Common myeloid progenitor, CD34-positive (primary cell): Measurements from ENCODE around the gene VPS8.
A peak's percentile ranks its signal among the peaks of the same experiment; 100 is the strongest.

Experiments
- CTCF ChIA-PET: fragments of 350-600 bp; sonication (Branson Sonifier 250); formaldehyde crosslinking; loops from one replicate; lab custom pipeline; 2021; ENCODE audit warnings: antibody characterized with exemption; lab: Charles Lee
- POLR2A ChIA-PET: fragments of 350-600 bp; sonication (Branson Sonifier 250); formaldehyde crosslinking; loops from one replicate; lab custom pipeline; 2021; ENCODE audit warnings: antibody characterized with exemption; lab: Charles Lee
- DNase-seq, 3 donors: peaks; one replicate each; pipeline versions ENCODE4 v3.0.0 to v3.0.0-alpha.2; 2013
- H3K27ac ChIP-seq, 2 experiments: 1 replicate in 1 of 2; 2 replicates in 1 of 2; pipeline ENCODE4 v1.7.0; 2013; ENCODE audit warnings: inconsistent platforms in 2 of 2, low read length in 2 of 2, mild to moderate bottlenecking in 2 of 2, low read depth in 1 of 2, moderate library complexity in 1 of 2; ENCODE audit not compliant: severe bottlenecking in 2 of 2, insufficient read depth in 1 of 2, poor library complexity in 1 of 2
- H3K27me3 ChIP-seq, 5 experiments: replicated peaks in 2 of 5; 1 replicate in 3 of 5; 2 replicates in 2 of 5; pipeline versions ENCODE4 v1.6.1 to v1.7.0; 2013; ENCODE audit warnings: low read length in 4 of 5, mild to moderate bottlenecking in 2 of 5, moderate library complexity in 2 of 5, inconsistent platforms in 1 of 5; ENCODE audit not compliant: insufficient read depth in 5 of 5, control insufficient read depth in 4 of 5
- H3K36me3 ChIP-seq, 4 experiments: 1 replicate in 2 of 4; 2 replicates in 2 of 4; pipeline versions ENCODE4 v1.6.1 to v1.7.0; 2013; ENCODE audit warnings: low read length in 3 of 4, control low read depth in 1 of 4, mild to moderate bottlenecking in 1 of 4; ENCODE audit not compliant: control insufficient read depth in 4 of 4, insufficient read depth in 4 of 4
- H3K4me1 ChIP-seq, 4 experiments: 1 replicate in 3 of 4; 2 replicates in 1 of 4; pipeline versions ENCODE4 v1.6.1 to v1.7.1; 2013; ENCODE audit warnings: low read length in 3 of 4, mild to moderate bottlenecking in 3 of 4, control low read depth in 1 of 4, inconsistent platforms in 1 of 4, moderate library complexity in 1 of 4; ENCODE audit not compliant: control insufficient read depth in 4 of 4, insufficient read depth in 4 of 4; ENCODE audit errors: control extremely low read depth in 1 of 4
- H3K4me3 ChIP-seq, 7 experiments: 1 replicate in 4 of 7; 2 replicates in 3 of 7; pipeline versions ENCODE4 v1.5.1 to v1.7.0; 2013; ENCODE audit warnings: mild to moderate bottlenecking in 7 of 7, low read length in 6 of 7, moderate library complexity in 6 of 7, inconsistent platforms in 2 of 7, low read depth in 2 of 7, control low read depth in 1 of 7; ENCODE audit not compliant: insufficient read depth in 4 of 7, control insufficient read depth in 1 of 7; ENCODE audit errors: extremely low read depth in 1 of 7
- H3K9me3 ChIP-seq, 5 experiments: 1 replicate in 4 of 5; 2 replicates in 1 of 5; pipeline versions ENCODE4 v1.6.1 to v1.7.1; 2013; ENCODE audit warnings: low read length in 4 of 5, mild to moderate bottlenecking in 2 of 5, inconsistent platforms in 1 of 5, low read depth in 1 of 5, moderate library complexity in 1 of 5; ENCODE audit not compliant: control insufficient read depth in 4 of 5, insufficient read depth in 2 of 5; ENCODE audit errors: control extremely low read depth in 1 of 5
- WGBS: methylation state at CpG from one replicate; pipeline ENCODE4 v1.1.5; 2013; ENCODE audit not compliant: insufficient coverage; 5-methylcytosine and 5-hydroxymethylcytosine counted together

The VPS8 gene

DNA sequence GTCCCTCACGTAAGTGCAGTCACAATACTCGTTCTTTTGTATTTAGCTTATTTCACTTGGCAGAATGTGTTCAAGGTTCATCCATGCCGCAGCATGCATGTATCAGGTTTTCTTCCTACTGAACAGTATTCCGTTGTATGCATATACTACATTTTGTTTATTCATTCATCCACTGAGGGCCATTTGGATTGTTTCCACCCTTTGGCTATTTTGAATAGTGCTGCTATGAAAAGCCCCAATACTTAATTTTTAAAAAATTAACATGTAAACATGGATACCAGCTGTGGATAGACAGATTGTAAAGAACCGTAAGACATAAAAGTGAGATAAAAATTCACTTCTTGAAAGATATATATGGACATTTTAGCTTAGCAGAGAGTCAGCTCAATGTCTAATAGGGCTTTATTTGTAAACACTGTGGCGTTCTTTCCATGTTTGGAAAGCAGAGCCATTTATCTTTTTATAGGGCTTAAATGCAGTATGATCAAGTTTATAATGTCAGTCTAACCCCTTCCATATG, 115.9 kb downstream of the VPS8 start:
- no peaks in the 10 kb centered on the region for H3K27me3 ChIP-seq
- 100% methylated on average over 3 of the region's 6 CpGs for WGBS
- H3K27ac ChIP-seq: no peak overlapping the region
- ChIA-PET POLR2A (interaction anchor here (0.6 kb wide), 1 partner anchor 68 kb away, joined by 3 read pairs; no protein-coding TSS in a partner anchor), CTCF (interaction anchor here (1.5 to 2.2 kb wide), 2 partner anchors 16 to 26 kb away, joined by 3 to 6 read pairs; no protein-coding TSS in a partner anchor)
- H3K4me3 ChIP-seq: no peak overlapping the region
- no peaks in the 10 kb centered on the region for H3K4me1 ChIP-seq
- H3K36me3 ChIP-seq: peaks cover 22 to 62% (median 39%) of the 10 kb centered on the region in 4 experiments
- no peaks in the 10 kb centered on the region for H3K9me3 ChIP-seq
- no peak for DNase-seq

DNA sequence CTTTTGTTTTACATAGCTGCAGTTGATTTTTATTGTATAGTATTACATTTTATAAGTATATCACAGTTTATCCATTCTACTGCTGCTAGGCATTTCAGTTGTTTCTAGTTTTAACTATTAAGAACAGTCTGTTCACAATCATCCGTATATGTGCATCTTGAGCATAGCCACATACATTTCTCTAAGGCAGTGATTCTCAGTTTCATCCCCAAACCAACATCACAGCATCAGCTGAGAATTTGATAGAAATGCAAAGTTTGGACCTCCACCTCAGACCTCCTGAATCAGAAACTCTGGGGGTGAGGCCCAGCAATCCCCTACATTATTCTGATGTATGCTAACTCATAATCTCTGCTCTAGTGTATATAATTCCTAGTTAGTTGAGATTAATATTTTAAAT, 120.8 kb downstream of the VPS8 start:
- DNase-seq: no peak
- CTCF ChIA-PET: interaction anchor here (1.0 kb wide), 1 partner anchor 9 kb away, joined by 3 read pairs; no protein-coding TSS in a partner anchor

DNA sequence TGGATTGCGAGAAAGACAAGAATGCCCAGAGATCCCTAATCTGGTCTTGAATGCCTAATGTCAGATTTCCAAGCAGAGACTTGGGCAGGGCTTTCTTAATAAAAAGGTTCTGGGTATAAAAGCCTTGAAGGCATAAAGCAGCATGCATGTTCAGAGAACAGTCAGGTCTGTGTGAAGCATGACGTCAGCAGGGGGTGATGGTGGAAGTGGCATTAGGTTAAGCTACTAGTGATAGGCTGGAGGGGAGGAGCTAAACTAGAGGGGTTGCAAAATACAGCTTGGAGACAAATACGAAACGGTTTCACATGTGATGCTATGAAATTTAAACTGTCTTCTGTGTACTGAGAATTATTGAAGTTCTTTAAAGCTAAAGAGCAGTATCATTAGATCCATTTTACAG, 125.6 kb downstream of the VPS8 start:
- Histone ChIP-seq H3K9me3 (no peaks in the 10 kb centered on the region), H3K4me3 (no peak overlapping the region), H3K36me3 (peaks cover 6 to 51% (median 27%) of the 10 kb centered on the region in 4 experiments), H3K27ac (no peak overlapping the region), H3K4me1 (no peaks in the 10 kb centered on the region), H3K27me3 (no peaks in the 10 kb centered on the region)
- no peak for DNase-seq
- WGBS: 100% methylated on average over 4 of the region's 4 CpGs
- CTCF ChIA-PET: interaction anchor here (1.2 to 2.0 kb wide), 3 partner anchors 9 to 239 kb away, joined by 3 to 4 read pairs (median 3); no protein-coding TSS in a partner anchor
- POLR2A ChIA-PET: no interaction called here

More for the DNA sequence above, 120.8 kb downstream of the VPS8 start:
- POLR2A ChIA-PET: no interaction called here
- no peaks in the 10 kb centered on the region for H3K4me1 ChIP-seq
- H3K36me3 ChIP-seq: peaks cover 15 to 52% (median 38%) of the 10 kb centered on the region in 4 experiments
- no peaks in the 10 kb centered on the region for H3K9me3 ChIP-seq
- no peak overlapping the region for H3K4me3 ChIP-seq
- H3K27ac ChIP-seq: no peak overlapping the region
- WGBS: no CpG with 5 or more reads among the region's 1 CpG
- no peaks in the 10 kb centered on the region for H3K27me3 ChIP-seq

DNA sequence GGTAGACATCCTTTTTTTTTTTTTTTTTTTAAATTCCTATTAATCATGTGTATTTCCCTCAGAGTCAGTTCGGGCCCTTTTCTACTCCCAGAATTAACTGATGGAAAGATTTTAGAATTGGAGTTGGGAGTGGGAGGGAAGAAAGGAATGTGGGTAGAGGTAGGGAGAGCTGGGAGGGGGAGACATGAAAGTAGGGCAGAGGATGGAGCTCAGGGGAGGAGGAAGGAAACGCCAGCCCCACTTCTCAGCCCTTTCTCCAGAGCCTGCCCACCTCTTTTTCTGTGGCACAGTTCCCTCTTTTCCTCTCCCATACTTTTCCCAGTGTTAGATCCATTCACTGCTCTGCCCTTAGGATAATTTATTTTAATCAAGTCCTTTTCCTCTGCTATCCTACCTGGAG, 129.4 kb downstream of the VPS8 start:
- Histone ChIP-seq H3K9me3 (no peaks in the 10 kb centered on the region), H3K27ac (no peak overlapping the region), H3K27me3 (no peaks in the 10 kb centered on the region), H3K4me1 (peaks cover 0 to 1% (median 0%) of the 10 kb centered on the region in 4 experiments), H3K36me3 (peaks cover 6 to 63% (median 30%) of the 10 kb centered on the region in 4 experiments), H3K4me3 (no peak overlapping the region)
- ChIA-PET POLR2A (no interaction called here), CTCF (interaction anchor here (0.7 to 0.9 kb wide), 2 partner anchors 13 to 804 kb away, joined by 3 to 5 read pairs; no protein-coding TSS in a partner anchor)
- WGBS: no CpG with 5 or more reads among the region's 2 CpGs
- no peak for DNase-seq

DNA sequence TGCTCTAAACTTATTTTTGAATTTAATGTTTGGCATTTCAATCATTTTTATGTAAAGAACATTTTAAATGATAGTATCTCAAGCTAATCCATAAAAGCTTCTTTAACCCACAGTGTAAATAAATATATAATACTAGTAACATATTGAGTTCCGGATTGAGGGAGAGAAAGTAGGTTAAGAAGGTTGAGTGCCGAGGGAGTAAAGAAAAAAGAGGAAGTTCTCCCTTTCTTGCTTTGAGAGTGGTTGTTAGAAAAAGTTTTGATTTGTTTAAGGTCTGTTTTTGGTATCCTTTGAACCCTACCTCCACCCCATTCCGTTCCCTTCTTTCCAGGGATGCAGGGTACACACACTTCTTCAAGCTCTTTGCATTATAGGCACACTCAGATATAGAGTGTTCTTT, 130.8 kb downstream of the VPS8 start:
- Histone ChIP-seq H3K9me3 (no peaks in the 10 kb centered on the region), H3K4me3 (no peak overlapping the region), H3K27ac (no peak overlapping the region), H3K27me3 (no peaks in the 10 kb centered on the region), H3K36me3 (peaks cover 8 to 53% (median 21%) of the 10 kb centered on the region in 4 experiments), H3K4me1 (peaks cover 0 to 2% (median 0%) of the 10 kb centered on the region in 4 experiments)
- no CpG with 5 or more reads among the region's 3 CpGs for WGBS
- ChIA-PET CTCF (no interaction called here), POLR2A (no interaction called here)
- DNase-seq: peak in 2 of 3 donors; percentile 4 to 5

DNA sequence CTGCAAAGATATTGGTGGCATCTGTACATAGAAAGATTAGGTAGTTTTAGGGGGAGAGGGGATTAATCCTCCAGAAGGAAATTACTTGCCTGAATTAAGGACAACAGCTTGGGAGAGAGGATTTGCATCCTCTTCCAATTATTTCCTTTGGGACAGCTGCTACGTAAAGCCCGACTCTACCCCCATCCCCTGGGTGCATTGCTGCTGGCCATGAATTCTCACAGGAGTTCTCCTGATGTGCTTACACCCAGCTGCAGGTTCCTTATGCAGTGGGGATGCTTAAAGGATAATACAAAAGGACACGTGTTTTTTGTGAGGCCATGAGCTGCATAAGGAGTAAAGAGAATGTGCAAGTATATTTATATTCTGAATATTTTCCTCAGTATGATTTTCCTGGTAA, 132.3 kb downstream of the VPS8 start:
- no peaks in the 10 kb centered on the region for H3K9me3 ChIP-seq
- DNase-seq: no peak
- H3K4me1 ChIP-seq: peaks cover 0 to 2% (median 0%) of the 10 kb centered on the region in 4 experiments
- H3K27me3 ChIP-seq: no peaks in the 10 kb centered on the region
- WGBS: 89% methylated on average over 2 of the region's 3 CpGs
- CTCF ChIA-PET: no interaction called here
- POLR2A ChIA-PET: no interaction called here
- peaks cover 8 to 46% (median 20%) of the 10 kb centered on the region in 4 experiments for H3K36me3 ChIP-seq
- H3K4me3 ChIP-seq: no peak overlapping the region
- no peak overlapping the region for H3K27ac ChIP-seq

DNA sequence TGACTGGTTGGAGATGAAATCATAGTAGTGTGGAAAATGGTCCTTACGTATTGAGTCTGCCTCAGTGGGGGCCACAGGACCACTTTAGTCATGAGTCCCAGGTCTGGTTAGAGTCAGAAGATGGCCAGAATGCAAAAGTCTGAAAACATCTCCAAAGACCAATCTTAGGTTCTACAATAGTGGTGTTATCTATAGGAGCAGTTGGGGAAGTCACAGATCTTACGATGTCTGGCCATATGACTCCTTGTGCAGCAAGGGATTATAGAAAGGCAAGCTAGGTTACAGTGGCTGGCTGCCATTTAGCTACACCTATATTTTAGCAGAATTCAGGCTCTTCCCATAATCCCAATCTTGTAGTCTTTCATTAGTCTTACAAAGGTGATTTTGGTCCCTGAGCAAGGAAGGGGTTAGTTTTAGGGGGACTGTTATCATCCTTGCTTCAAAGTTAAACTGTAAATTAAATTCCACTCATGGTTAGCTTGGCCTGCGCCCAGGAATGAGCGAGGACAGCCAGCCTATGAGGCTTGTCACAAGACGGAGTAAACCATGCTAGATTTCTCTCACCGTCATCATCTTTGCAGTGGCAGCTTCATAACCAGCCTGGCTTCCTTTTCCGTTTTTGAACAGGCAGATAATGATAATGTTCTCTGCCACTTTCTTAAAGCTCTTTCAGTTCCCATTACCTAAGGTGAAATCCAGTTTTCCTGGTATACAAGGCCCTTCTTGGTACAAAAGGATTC, 134.1 kb downstream of the VPS8 start:
- Histone ChIP-seq H3K27ac (no peak overlapping the region), H3K36me3 (peaks cover 9 to 40% (median 16%) of the 10 kb centered on the region in 4 experiments), H3K9me3 (no peaks in the 10 kb centered on the region), H3K4me1 (peaks cover 0 to 2% (median 0%) of the 10 kb centered on the region in 4 experiments), H3K4me3 (no peak overlapping the region), H3K27me3 (no peaks in the 10 kb centered on the region)
- ChIA-PET CTCF (interaction anchor here (0.6 to 1.3 kb wide), 2 partner anchors 9 to 37 kb away, joined by 3 to 4 read pairs; no protein-coding TSS in a partner anchor), POLR2A (no interaction called here)
- 81% methylated on average over 6 of the region's 7 CpGs for WGBS
- peak in 2 of 3 donors; percentile 7 to 38 for DNase-seq
